GM12878 (cell line): ENCODE measurements around the gene ST8SIA1. TPM values are rescaled to one million over a fixed set of nuclear protein-coding genes. Genes with fewer than 3 reads are reported as not detected.

Experiments
- ATAC-seq: fragments of 200-7000 bp; cut with Tn5 transposase; 3 replicates; pipeline ENCODE4 v1.9.1; 2020; ENCODE audit warnings: mild to moderate bottlenecking, moderate library complexity
- BruUV-seq: library from RNA; stranded (reverse); fragments of 400-500 nt; replicated peaks from 2 replicates; lab custom pipeline; 2021; lab: Mats Ljungman, UMichigan
- CTCF ChIA-PET: fragments of 300-600 bp; sonication (Branson Sonifier 250); formaldehyde crosslinking; extraction: SDS; loops from one replicate; lab custom pipeline; 2021; ENCODE audit warnings: inconsistent platforms; lab: Yijun Ruan, JAX
- POLR2A ChIA-PET: fragments of 350-600 bp; formaldehyde crosslinking; extraction: SDS; loops from one replicate; lab custom pipeline; 2021; ENCODE audit warnings: inconsistent platforms; lab: Charles Lee
- RAD21 ChIA-PET: fragments of 300-600 bp; sonication (Branson Sonifier 250); formaldehyde crosslinking; loops from one replicate; lab custom pipeline; 2023; ENCODE audit warnings: antibody characterized with exemption; ENCODE audit not compliant: unreplicated experiment; lab: Charles Lee
- SMC1A ChIA-PET: fragments of 300-600 bp; sonication (Branson Sonifier 250); formaldehyde crosslinking; loops from one replicate; lab custom pipeline; 2023; ENCODE audit not compliant: unreplicated experiment, uncharacterized antibody; lab: Charles Lee
- DNase-seq: peaks from one replicate; pipeline ENCODE4 v3.0.0-alpha.2; 2011; ENCODE audit warnings: low read depth, low spot score
- FAIRE-seq: peaks from 3 replicates; lab custom pipeline; 2011; peaks lifted over from hg19 to GRCh38; lab: Jason Lieb, UNC
- H2AFZ ChIP-seq: 2 replicates; pipeline ENCODE4 v1.6.0; 2011; ENCODE audit warnings: low read depth, low read length, control low read depth; ENCODE audit not compliant: control insufficient read depth
- H3K27ac ChIP-seq: 2 replicates; pipeline ENCODE4 v1.5.1; 2011; ENCODE audit warnings: control low read depth; ENCODE audit not compliant: control insufficient read depth, insufficient read depth
- H3K27me3 ChIP-seq, 2 experiments: replicated peaks in 1 of 2; 2 replicates each; pipeline versions ENCODE4 v1.6.0 to v1.6.1; 2011; ENCODE audit warnings: low read length in 1 of 2; ENCODE audit not compliant: control insufficient read depth in 2 of 2, insufficient read depth in 2 of 2
- H3K36me3 ChIP-seq, 2 experiments: 2 replicates each; pipeline ENCODE4 v1.5.1; 2011; ENCODE audit warnings: low read length in 1 of 2; ENCODE audit not compliant: control insufficient read depth in 2 of 2, insufficient read depth in 2 of 2
- H3K4me1 ChIP-seq: 2 replicates; pipeline ENCODE4 v1.6.1; 2011; ENCODE audit warnings: mild to moderate bottlenecking, low read length, moderate library complexity, mixed read lengths; ENCODE audit not compliant: control insufficient read depth, insufficient read depth
- H3K4me2 ChIP-seq: 2 replicates; pipeline ENCODE4 v1.6.0; 2011; ENCODE audit warnings: control low read depth; ENCODE audit not compliant: control insufficient read depth, insufficient read depth
- H3K4me3 ChIP-seq: fragments of 200-600 bp; sonication (generic); 2 replicates; pipeline ENCODE4 v1.5.1; 2016
- H3K79me2 ChIP-seq: 2 replicates; pipeline ENCODE4 v1.6.0; 2011; ENCODE audit warnings: low read length; ENCODE audit not compliant: control insufficient read depth, insufficient read depth
- H3K9ac ChIP-seq: 2 replicates; pipeline ENCODE4 v1.8.0; 2011; ENCODE audit warnings: low read length, control low read depth, mixed read lengths; ENCODE audit not compliant: control insufficient read depth, insufficient read depth
- H3K9me3 ChIP-seq: replicated peaks from 3 replicates; pipeline ENCODE4 v1.5.1; 2011; ENCODE audit warnings: mild to moderate bottlenecking, low read length; ENCODE audit not compliant: control insufficient read depth, insufficient read depth
- H4K20me1 ChIP-seq: 2 replicates; pipeline ENCODE4 v1.6.0; 2011; ENCODE audit not compliant: control insufficient read depth, insufficient read depth
- BCL11A ChIP-seq: IDR thresholded peaks from 2 replicates; pipeline ENCODE4 v1.6.1; 2011; ENCODE audit warnings: low read depth, low read length
- FOS ChIP-seq: IDR thresholded peaks from 3 replicates; pipeline ENCODE4 v1.6.1; 2011; ENCODE audit warnings: borderline replicate concordance; ENCODE audit not compliant: insufficient read length; ENCODE audit errors: extremely low read depth
- LARP7 ChIP-seq: fragments of 450-650 bp; IDR thresholded peaks from 2 replicates; pipeline ENCODE4 v1.6.1; 2017; ENCODE audit warnings: mild to moderate bottlenecking
- POLR2A ChIP-seq: IDR thresholded peaks from 2 replicates; pipeline ENCODE4 v1.6.1; 2011; ENCODE audit warnings: low read depth, mild to moderate bottlenecking, low read length
- RAD21 ChIP-seq: IDR thresholded peaks from 2 replicates; pipeline ENCODE4 v1.6.1; 2011; ENCODE audit warnings: mild to moderate bottlenecking, low read depth, low read length, moderate library complexity; ENCODE audit not compliant: insufficient read depth
- RFX5 ChIP-seq: IDR thresholded peaks from 2 replicates; pipeline ENCODE4 v1.6.1; 2011; ENCODE audit warnings: low read depth, low read length, improper control_type of control experiment
- RUNX3 ChIP-seq: IDR thresholded peaks from 2 replicates; pipeline ENCODE4 v1.6.1; 2012; ENCODE audit warnings: low read length, inconsistent platforms
- SIN3A ChIP-seq: IDR thresholded peaks from 2 replicates; pipeline ENCODE4 v1.6.1; 2012; ENCODE audit warnings: low read depth, low read length, improper control_type of control experiment
- SRF ChIP-seq, 2 experiments: IDR thresholded peaks; 2 replicates each; pipeline ENCODE4 v1.6.1; 2011; ENCODE audit warnings: low read depth in 2 of 2, low read length in 2 of 2, mild to moderate bottlenecking in 1 of 2, moderate library complexity in 1 of 2
- SUZ12 ChIP-seq: fragments of 200-600 bp; sonication (generic); IDR thresholded peaks from one replicate; pipeline ENCODE4 v1.6.1; 2018; ENCODE audit warnings: antibody characterized with exemption, mild to moderate bottlenecking; ENCODE audit not compliant: unreplicated experiment
- TCF3 ChIP-seq: IDR thresholded peaks from 2 replicates; pipeline ENCODE4 v1.6.1; 2012; ENCODE audit warnings: low read depth, mild to moderate bottlenecking, low read length, borderline replicate concordance; ENCODE audit not compliant: insufficient read depth
- YBX1 ChIP-seq: fragments of 450-650 bp; IDR thresholded peaks from 2 replicates; pipeline ENCODE4 v1.6.1; 2016; ENCODE audit warnings: antibody characterized with exemption
- ZBED1 ChIP-seq: IDR thresholded peaks from 2 replicates; pipeline ENCODE4 v1.6.1; 2016; ENCODE audit warnings: borderline replicate concordance
- WGBS: methylation state at CpG from one replicate; pipeline ENCODE4 v1.1.6; 2016; ENCODE audit warnings: low lambda C conversion rate; ENCODE audit not compliant: insufficient replicate concordance, insufficient coverage; ENCODE audit errors: missing lambda C conversion rate; 5-methylcytosine and 5-hydroxymethylcytosine counted together
- in situ Hi-C: fragments of 300-500 bp; cut with MboI; formaldehyde crosslinking; loops from 9 replicates; pipeline ENCODE4 v1.14.3; 2018; ENCODE audit warnings: mixed read lengths
- intact Hi-C: fragments of 100-400 bp; cut with micrococcal nuclease; formaldehyde crosslinking; loops from one replicate; pipeline ENCODE4 v1.14.2; 2022; ENCODE audit not compliant: unreplicated experiment
- polyA plus RNA-seq, 11 experiments: library from polyadenylated mRNA; depleted of rRNA in 4 of 11; unstranded in 6 of 11; stranded (reverse) in 5 of 11; fragments of >200 nt; fragmentation: Nextera tagmentation in 4 of 11; fragmentation: Illumina TruSeq in 1 of 11; extraction: Ambion mirVana in 4 of 11; extraction: Trizol in 1 of 11; gene quantifications; 1 replicate in 1 of 11; 2 replicates in 10 of 11; pipeline versions ENCODE4 v1.2.1 to v1.2.3, GENCODE V29; 2011 to 2016; ENCODE audit warnings: inconsistent platforms in 2 of 11, missing spikeins in 2 of 11, low read depth in 1 of 11
- total RNA-seq, 4 experiments: library from RNA; depleted of rRNA in 3 of 4; stranded (reverse); fragments of >200 nt in 3 of 4; fragmentation: Illumina TruSeq in 1 of 4; extraction: Trizol in 1 of 4; gene quantifications; 2 replicates each; pipeline versions ENCODE4 v1.2.1 to v1.2.3, GENCODE V29; 2013 to 2021
- TF ChIP-seq, protein P1 (sequence below): fragments of 450-650 bp; IDR thresholded peaks from 2 replicates; pipeline ENCODE4 v1.6.1; 2017; ENCODE audit warnings: mild to moderate bottlenecking
- TF ChIP-seq, protein P2 (sequence below): IDR thresholded peaks from 2 replicates; pipeline ENCODE4 v1.6.1; 2011; ENCODE audit warnings: low read depth, mild to moderate bottlenecking, low read length, moderate library complexity, borderline replicate concordance; ENCODE audit errors: extremely low read depth
- TF ChIP-seq, protein P3 (sequence below): fragments of 150-350 bp; IDR thresholded peaks from 2 replicates; pipeline ENCODE4 v1.6.1; 2016; ENCODE audit warnings: low read depth, low read length

The ST8SIA1 gene
- total and polyA plus RNA-seq, 10 of the 15 experiments (the other 5 are each of a cell fraction or from before 2014, with no cell fraction given): 0.23 to 0.35 (median 0.23) TPM; not detected in 7

DNA sequence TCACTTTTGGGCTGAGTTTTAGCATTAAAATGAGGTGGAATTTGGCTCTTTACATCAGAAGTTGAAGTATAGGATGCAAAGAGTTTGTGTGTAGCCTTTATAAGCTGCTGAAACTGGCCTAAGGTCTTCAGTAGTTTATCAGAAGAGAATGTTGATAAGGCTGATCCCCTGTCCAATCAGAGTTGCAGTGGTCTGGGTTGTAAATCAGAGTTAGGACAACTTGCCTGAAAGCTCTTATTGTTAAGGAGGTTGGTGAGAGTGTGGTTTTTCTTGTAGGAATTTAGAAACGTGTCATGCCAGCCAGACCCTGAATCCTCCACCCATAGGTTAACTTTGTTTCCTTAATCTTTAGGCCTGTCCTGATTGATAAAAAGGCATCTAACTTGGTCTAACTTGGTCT lies 143.5 kb downstream of the ST8SIA1 start:
- H3K27ac ChIP-seq: no peak overlapping the region
- in situ Hi-C loops: no loop called here
- ATAC-seq (no peak), FAIRE-seq (no peak), DNase-seq (no peak)
- H3K4me3 ChIP-seq: no peak overlapping the region
- WGBS: 0% methylated on average over 1 of the region's 1 CpG
- ChIA-PET CTCF (no interaction called here), SMC1A (no interaction called here), RAD21 (no interaction called here), POLR2A (no interaction called here)
- intact Hi-C loops: no loop called here
- TF ChIP-seq FOS (no peak), SIN3A (no peak), SUZ12 (no peak), TCF3 (no peak), RUNX3 (no peak), SRF (IDR thresholded peaks at IDR 0.05; ENCODE audit: low read depth in 2 of 2, low read length in 2 of 2) (no peak), YBX1 (no peak), BCL11A (no peak), POLR2A (no peak), RFX5 (no peak), ZBED1 (no peak), RAD21 (no peak), LARP7 (no peak)
- TF ChIP-seq, protein P1, sequence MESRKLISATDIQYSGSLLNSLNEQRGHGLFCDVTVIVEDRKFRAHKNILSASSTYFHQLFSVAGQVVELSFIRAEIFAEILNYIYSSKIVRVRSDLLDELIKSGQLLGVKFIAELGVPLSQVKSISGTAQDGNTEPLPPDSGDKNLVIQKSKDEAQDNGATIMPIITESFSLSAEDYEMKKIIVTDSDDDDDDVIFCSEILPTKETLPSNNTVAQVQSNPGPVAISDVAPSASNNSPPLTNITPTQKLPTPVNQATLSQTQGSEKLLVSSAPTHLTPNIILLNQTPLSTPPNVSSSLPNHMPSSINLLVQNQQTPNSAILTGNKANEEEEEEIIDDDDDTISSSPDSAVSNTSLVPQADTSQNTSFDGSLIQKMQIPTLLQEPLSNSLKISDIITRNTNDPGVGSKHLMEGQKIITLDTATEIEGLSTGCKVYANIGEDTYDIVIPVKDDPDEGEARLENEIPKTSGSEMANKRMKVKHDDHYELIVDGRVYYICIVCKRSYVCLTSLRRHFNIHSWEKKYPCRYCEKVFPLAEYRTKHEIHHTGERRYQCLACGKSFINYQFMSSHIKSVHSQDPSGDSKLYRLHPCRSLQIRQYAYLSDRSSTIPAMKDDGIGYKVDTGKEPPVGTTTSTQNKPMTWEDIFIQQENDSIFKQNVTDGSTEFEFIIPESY: no peak
- TF ChIP-seq, protein P2, sequence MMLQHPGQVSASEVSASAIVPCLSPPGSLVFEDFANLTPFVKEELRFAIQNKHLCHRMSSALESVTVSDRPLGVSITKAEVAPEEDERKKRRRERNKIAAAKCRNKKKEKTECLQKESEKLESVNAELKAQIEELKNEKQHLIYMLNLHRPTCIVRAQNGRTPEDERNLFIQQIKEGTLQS: no peak
- TF ChIP-seq, protein P3, sequence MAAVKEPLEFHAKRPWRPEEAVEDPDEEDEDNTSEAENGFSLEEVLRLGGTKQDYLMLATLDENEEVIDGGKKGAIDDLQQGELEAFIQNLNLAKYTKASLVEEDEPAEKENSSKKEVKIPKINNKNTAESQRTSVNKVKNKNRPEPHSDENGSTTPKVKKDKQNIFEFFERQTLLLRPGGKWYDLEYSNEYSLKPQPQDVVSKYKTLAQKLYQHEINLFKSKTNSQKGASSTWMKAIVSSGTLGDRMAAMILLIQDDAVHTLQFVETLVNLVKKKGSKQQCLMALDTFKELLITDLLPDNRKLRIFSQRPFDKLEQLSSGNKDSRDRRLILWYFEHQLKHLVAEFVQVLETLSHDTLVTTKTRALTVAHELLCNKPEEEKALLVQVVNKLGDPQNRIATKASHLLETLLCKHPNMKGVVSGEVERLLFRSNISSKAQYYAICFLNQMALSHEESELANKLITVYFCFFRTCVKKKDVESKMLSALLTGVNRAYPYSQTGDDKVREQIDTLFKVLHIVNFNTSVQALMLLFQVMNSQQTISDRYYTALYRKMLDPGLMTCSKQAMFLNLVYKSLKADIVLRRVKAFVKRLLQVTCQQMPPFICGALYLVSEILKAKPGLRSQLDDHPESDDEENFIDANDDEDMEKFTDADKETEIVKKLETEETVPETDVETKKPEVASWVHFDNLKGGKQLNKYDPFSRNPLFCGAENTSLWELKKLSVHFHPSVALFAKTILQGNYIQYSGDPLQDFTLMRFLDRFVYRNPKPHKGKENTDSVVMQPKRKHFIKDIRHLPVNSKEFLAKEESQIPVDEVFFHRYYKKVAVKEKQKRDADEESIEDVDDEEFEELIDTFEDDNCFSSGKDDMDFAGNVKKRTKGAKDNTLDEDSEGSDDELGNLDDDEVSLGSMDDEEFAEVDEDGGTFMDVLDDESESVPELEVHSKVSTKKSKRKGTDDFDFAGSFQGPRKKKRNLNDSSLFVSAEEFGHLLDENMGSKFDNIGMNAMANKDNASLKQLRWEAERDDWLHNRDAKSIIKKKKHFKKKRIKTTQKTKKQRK: no peak
- no peak overlapping the region for H2AFZ ChIP-seq
- no TSS peak for BruUV-seq
- H3K4me1 ChIP-seq: no peaks in the 10 kb centered on the region
- H3K36me3 ChIP-seq: no peaks in the 10 kb centered on the region
- no peaks in the 10 kb centered on the region for H3K9me3 ChIP-seq
- H3K4me2 ChIP-seq: no peak overlapping the region
- no peaks in the 10 kb centered on the region for H3K27me3 ChIP-seq
- no peak overlapping the region for H3K9ac ChIP-seq
- H3K79me2 ChIP-seq: no peaks in the 10 kb centered on the region
- no peaks in the 10 kb centered on the region for H4K20me1 ChIP-seq
